ENCODE measurements around the gene POM121L12. TPM values are rescaled to one million over a fixed set of nuclear protein-coding genes. Genes with fewer than 3 reads are reported as not detected.

The POM121L12 gene
- not detected for total RNA-seq

DNA sequence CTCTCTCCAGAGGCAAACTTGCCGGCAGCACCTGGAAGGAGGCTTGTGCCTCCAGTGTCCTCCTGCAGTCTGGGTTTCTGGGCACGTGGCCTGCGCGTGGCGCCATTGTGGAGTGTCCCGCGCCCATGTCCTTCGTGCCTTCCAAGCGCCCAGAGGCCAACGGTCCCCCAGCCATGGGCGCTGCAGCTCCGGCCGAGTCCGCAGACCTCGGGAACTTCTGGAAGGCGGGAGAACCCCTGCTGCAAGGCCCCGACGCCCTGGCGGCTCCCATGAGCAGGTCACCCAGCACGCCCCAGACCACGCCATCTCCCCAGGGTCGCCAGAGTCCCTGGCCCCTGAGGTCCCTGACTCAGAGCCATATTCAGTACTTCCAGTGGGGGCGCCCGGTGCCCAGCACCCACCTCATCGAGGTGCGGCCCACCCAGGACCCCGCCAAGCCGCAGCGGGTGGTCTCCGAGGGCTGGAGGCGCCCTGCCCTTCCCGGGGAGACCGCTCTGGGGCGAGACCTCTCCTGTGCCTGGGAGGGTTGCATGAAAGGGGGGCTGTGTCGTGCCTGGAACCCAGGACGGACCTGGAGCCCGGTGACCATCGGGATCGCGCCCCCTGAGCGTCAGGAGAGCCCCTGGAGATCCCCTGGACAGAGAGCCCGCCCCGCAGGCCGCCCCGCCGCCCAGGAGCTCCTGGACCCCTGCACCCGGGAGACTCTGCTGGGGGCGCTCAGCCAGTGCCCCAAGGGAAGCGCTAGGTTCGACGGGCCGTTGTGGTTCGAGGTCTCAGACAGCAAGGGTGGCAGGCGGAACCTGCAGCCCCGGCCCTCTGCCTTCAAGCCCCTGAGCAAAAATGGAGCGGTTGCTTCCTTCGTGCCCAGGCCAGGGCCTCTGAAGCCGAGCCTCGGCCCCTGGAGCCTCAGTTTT lies at the start of gene POM121L12:
POM121L12 (plus strand) TSS at position 135 of the 914 bp plus-strand sequence; CDS start at position 174, 39 bp downstream.
- ChIA-PET CTCF (no interaction called here), POLR2A (no interaction called here)
- TF ChIP-seq, protein P1, sequence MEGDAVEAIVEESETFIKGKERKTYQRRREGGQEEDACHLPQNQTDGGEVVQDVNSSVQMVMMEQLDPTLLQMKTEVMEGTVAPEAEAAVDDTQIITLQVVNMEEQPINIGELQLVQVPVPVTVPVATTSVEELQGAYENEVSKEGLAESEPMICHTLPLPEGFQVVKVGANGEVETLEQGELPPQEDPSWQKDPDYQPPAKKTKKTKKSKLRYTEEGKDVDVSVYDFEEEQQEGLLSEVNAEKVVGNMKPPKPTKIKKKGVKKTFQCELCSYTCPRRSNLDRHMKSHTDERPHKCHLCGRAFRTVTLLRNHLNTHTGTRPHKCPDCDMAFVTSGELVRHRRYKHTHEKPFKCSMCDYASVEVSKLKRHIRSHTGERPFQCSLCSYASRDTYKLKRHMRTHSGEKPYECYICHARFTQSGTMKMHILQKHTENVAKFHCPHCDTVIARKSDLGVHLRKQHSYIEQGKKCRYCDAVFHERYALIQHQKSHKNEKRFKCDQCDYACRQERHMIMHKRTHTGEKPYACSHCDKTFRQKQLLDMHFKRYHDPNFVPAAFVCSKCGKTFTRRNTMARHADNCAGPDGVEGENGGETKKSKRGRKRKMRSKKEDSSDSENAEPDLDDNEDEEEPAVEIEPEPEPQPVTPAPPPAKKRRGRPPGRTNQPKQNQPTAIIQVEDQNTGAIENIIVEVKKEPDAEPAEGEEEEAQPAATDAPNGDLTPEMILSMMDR (IDR thresholded peaks at IDR 0.05) = no peak
- no peaks in the 10 kb centered on the region for H3K4me1 Mint-ChIP-seq (ENCODE audit: low read depth)
- no peaks in the 10 kb centered on the region for H3K27me3 Mint-ChIP-seq
- no peak within 1 kb of the TSS for H3K4me3 Mint-ChIP-seq
- no peak within 1 kb of the TSS for H3K27ac Mint-ChIP-seq
- no peak for ATAC-seq
- H3K9me3 Mint-ChIP-seq = peaks cover 18% of the 10 kb centered on the region
- DNase-seq = no peak
- H3K36me3 Mint-ChIP-seq (ENCODE audit: low read depth) = no peaks in the 10 kb centered on the region
- intact Hi-C loops (cut with micrococcal nuclease) = no loop called here

DNA sequence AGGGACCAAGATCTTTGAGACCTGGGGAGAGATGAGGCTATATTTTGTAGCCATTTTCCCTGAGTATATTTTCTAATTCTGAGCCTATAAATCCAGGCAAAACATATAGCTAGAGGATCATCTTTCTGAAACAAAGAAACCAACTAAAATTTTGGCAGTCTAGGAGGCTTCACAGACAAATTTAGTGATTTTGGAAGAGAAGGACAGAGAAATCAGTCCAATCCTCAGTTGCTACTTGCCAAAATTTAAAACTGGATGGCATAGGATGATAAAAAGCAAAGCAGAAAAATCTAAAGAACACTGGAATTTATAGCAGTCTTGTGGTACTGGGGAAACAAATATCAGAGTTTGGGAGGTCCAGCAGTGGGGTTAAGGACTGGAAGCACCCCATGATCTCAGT lies 43.4 kb upstream of the POM121L12 start:
- peaks cover 18% of the 10 kb centered on the region for H3K9me3 Mint-ChIP-seq
- ATAC-seq = no peak
- POLR2A ChIA-PET = no interaction called here
- H3K27ac Mint-ChIP-seq = no peak overlapping the region
- no peak overlapping the region for H3K4me3 Mint-ChIP-seq
- no peaks in the 10 kb centered on the region for H3K36me3 Mint-ChIP-seq (ENCODE audit: low read depth)
- CTCF ChIA-PET = no interaction called here
- H3K27me3 Mint-ChIP-seq = no peaks in the 10 kb centered on the region
- DNase-seq = no peak
- H3K4me1 Mint-ChIP-seq (ENCODE audit: low read depth) = no peaks in the 10 kb centered on the region
- intact Hi-C loops (cut with micrococcal nuclease) = no loop called here
- TF ChIP-seq, protein P1 (IDR thresholded peaks at IDR 0.05) = no peak

DNA sequence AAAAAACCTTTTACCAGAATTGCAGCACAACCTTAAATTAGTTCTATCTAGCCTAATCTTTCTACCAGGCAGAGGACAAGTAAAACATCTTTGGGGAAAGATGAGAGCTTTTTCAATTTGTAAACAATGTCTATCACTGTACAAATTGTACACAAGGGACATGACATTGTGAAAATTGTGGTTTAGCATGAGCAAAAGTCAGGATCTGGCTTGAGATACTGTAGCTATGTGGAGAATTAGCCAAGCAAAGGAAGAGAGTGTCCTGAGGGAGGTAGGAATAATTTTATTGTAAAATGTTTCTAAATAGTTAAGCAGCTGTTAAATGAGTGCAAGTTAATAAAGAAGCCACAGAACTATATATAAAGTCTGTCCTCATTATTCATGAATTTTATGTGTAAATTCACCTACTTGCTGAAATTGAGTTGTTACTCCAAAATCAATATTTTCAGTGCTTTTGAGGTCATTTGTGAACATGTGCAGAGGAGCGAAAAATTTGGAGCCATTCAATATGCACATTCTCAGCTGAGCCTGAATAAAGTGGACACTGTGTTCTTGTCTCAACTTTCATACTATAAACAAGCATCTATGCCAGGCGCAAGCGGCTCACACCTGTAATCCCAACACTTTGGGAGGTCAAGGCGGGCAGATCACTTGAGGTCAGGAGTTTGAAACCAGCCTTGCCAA lies 42.8 kb upstream of the POM121L12 start:
- no peak overlapping the region for H3K4me3 Mint-ChIP-seq
- no peak for DNase-seq
- no peak overlapping the region for H3K27ac Mint-ChIP-seq
- no peaks in the 10 kb centered on the region for H3K36me3 Mint-ChIP-seq (ENCODE audit: low read depth)
- TF ChIP-seq, protein P1 (IDR thresholded peaks at IDR 0.05) = no peak
- H3K27me3 Mint-ChIP-seq = no peaks in the 10 kb centered on the region
- CTCF ChIA-PET = no interaction called here
- H3K4me1 Mint-ChIP-seq (ENCODE audit: low read depth) = no peaks in the 10 kb centered on the region
- intact Hi-C loops (cut with micrococcal nuclease) = no loop called here
- ATAC-seq = no peak
- H3K9me3 Mint-ChIP-seq = peaks cover 18% of the 10 kb centered on the region
- POLR2A ChIA-PET = no interaction called here

DNA sequence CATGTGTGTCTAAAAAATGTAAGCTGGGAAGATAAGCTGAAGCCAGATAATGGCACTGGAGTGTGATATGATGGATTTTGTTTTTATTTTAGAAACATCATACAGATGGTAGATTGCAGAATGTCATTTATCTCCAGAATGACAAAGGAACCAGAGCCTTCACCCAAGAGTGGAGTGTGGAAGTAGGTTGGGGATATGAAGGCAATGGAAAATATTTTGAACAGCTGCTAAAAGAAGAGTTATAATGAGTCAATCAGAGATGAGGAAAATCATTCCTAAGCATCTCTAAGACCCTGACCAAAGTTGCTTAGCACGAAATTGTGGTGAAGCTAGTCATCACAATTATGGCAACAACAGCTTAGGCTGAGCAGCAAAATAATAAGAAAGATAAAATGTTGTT lies 39.8 kb upstream of the POM121L12 start:
- TF ChIP-seq, protein P1 (IDR thresholded peaks at IDR 0.05) = no peak
- Mint-ChIP-seq H3K27ac (no peak overlapping the region), H3K4me1 (ENCODE audit: low read depth) (no peaks in the 10 kb centered on the region), H3K4me3 (no peak overlapping the region), H3K27me3 (no peaks in the 10 kb centered on the region), H3K9me3 (peaks cover 13% of the 10 kb centered on the region), H3K36me3 (ENCODE audit: low read depth) (no peaks in the 10 kb centered on the region)
- ATAC-seq (no peak), DNase-seq (no peak)
- ChIA-PET CTCF (no interaction called here), POLR2A (no interaction called here)
- intact Hi-C loops (cut with micrococcal nuclease) = no loop called here

DNA sequence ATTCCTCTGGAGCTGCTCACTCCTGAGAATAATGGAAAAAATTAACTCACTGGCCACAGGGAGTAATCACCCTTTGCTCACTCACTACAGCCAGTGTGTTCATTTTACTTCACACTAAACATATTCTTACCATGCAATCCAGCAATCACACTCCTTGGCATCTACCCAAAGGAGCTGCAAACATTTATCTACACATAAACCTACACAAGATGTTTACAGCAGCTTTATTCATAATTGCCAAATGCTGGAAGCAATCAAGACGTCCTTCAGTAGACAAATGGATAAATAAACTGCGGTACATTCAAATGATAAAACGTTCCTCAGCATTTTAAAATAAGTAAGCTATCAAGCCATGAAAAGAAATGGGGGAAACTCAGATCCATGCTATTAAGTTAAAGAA lies 34.2 kb upstream of the POM121L12 start:
- CTCF ChIA-PET = no interaction called here
- no peak overlapping the region for H3K4me3 Mint-ChIP-seq
- H3K27ac Mint-ChIP-seq = no peak overlapping the region
- TF ChIP-seq, protein P1 (IDR thresholded peaks at IDR 0.05) = no peak
- H3K27me3 Mint-ChIP-seq = no peaks in the 10 kb centered on the region
- H3K4me1 Mint-ChIP-seq (ENCODE audit: low read depth) = no peaks in the 10 kb centered on the region
- intact Hi-C loops (cut with micrococcal nuclease) = no loop called here
- POLR2A ChIA-PET = no interaction called here
- no peaks in the 10 kb centered on the region for H3K36me3 Mint-ChIP-seq (ENCODE audit: low read depth)
- no peak for DNase-seq
- H3K9me3 Mint-ChIP-seq = peaks cover 5% of the 10 kb centered on the region
- ATAC-seq = no peak

Measured in activated CD8-positive, alpha-beta T cell treated with anti-CD3 and anti-CD28 coated beads for 36 hours (primary cell).